Measurements from ENCODE around the gene KIF4B.
"Not testable (repeated sequence)": the region's sequence is repeated elsewhere in the genome, so short reads cannot be mapped to it uniquely, and the experiment has no call there.

GRCh38 chr5:154976082-154976481, 37.5 kb upstream of the KIF4B start:
- TF ChIP-seq, protein P1, sequence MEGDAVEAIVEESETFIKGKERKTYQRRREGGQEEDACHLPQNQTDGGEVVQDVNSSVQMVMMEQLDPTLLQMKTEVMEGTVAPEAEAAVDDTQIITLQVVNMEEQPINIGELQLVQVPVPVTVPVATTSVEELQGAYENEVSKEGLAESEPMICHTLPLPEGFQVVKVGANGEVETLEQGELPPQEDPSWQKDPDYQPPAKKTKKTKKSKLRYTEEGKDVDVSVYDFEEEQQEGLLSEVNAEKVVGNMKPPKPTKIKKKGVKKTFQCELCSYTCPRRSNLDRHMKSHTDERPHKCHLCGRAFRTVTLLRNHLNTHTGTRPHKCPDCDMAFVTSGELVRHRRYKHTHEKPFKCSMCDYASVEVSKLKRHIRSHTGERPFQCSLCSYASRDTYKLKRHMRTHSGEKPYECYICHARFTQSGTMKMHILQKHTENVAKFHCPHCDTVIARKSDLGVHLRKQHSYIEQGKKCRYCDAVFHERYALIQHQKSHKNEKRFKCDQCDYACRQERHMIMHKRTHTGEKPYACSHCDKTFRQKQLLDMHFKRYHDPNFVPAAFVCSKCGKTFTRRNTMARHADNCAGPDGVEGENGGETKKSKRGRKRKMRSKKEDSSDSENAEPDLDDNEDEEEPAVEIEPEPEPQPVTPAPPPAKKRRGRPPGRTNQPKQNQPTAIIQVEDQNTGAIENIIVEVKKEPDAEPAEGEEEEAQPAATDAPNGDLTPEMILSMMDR (IDR thresholded peaks at IDR 0.05; ENCODE audit: control extremely low read depth in 1 of 3, insufficient read depth in 1 of 3, low read depth in 1 of 3, low read length in 3 of 3): not testable (repeated sequence)
- not testable (repeated sequence) for TF ChIP-seq SIX5 (IDR thresholded peaks at IDR 0.05; ENCODE audit: low read depth, low read length)

Measured in H1 (cell line).